Neural progenitor cell (in vitro differentiated cells): ENCODE data around the gene AGTRAP. TPM values are rescaled to one million over a fixed set of nuclear protein-coding genes. Genes with fewer than 3 reads are reported as not detected.

ENCODE experiments used
- DNase-seq: peaks from one replicate; pipeline ENCODE4 v3.0.0-alpha.2; 2016; ENCODE audit warnings: low spot score
- H2AFZ ChIP-seq: fragments of 200-600 bp; sonication (generic); replicated peaks from 2 replicates; pipeline ENCODE4 v1.6.1; 2016; ENCODE audit warnings: antibody characterized with exemption
- H3F3A ChIP-seq: fragments of 200-600 bp; sonication (generic); 2 replicates; pipeline ENCODE4 v1.6.1; 2016; ENCODE audit warnings: antibody characterized with exemption, low read depth
- H3K27ac ChIP-seq: fragments of 200-600 bp; sonication (generic); 2 replicates; pipeline ENCODE4 v1.5.1; 2016; ENCODE audit warnings: mild to moderate bottlenecking
- H3K27me3 ChIP-seq: fragments of 200-600 bp; sonication (generic); 2 replicates; pipeline ENCODE4 v1.6.1; 2016; ENCODE audit warnings: mild to moderate bottlenecking, moderate library complexity
- H3K36me3 ChIP-seq: fragments of 200-600 bp; sonication (generic); 2 replicates; pipeline ENCODE4 v1.5.1; 2016
- H3K4me1 ChIP-seq: fragments of 200-600 bp; sonication (generic); 2 replicates; pipeline ENCODE4 v1.6.1; 2016; ENCODE audit warnings: mixed run types
- H3K4me2 ChIP-seq: fragments of 200-600 bp; sonication (generic); 2 replicates; pipeline ENCODE4 v1.6.1; 2016
- H3K4me3 ChIP-seq: fragments of 200-600 bp; sonication (generic); 2 replicates; pipeline ENCODE4 v1.5.1; 2016
- H3K79me2 ChIP-seq: fragments of 200-600 bp; sonication (generic); 2 replicates; pipeline ENCODE4 v1.6.1; 2016; ENCODE audit warnings: low read depth
- H3K9ac ChIP-seq: fragments of 200-600 bp; sonication (generic); 2 replicates; pipeline ENCODE4 v1.6.1; 2016
- H3K9me3 ChIP-seq: fragments of 200-600 bp; sonication (generic); 2 replicates; pipeline ENCODE4 v1.5.1; 2016; ENCODE audit warnings: low read depth
- H4K20me1 ChIP-seq: fragments of 200-600 bp; sonication (generic); 2 replicates; pipeline ENCODE4 v1.6.1; 2016; ENCODE audit warnings: low read depth
- H3K27ac Mint-ChIP-seq: 3 replicates; pipeline ENCODE4 v1.8.0; 2021; ENCODE audit warnings: mixed read lengths
- H3K27me3 Mint-ChIP-seq: 2 replicates; pipeline ENCODE4 v1.8.0; 2022; ENCODE audit warnings: low read depth, mild to moderate bottlenecking, inconsistent platforms, moderate library complexity, mixed read lengths; ENCODE audit not compliant: insufficient read depth
- H3K36me3 Mint-ChIP-seq: 3 replicates; pipeline ENCODE4 v1.8.0; 2021; ENCODE audit warnings: mixed read lengths
- H3K4me1 Mint-ChIP-seq: 3 replicates; pipeline ENCODE4 v1.8.0; 2021; ENCODE audit warnings: mixed read lengths
- H3K4me3 Mint-ChIP-seq: 3 replicates; pipeline ENCODE4 v1.8.0; 2021; ENCODE audit warnings: mild to moderate bottlenecking, moderate library complexity, mixed read lengths
- H3K9me3 Mint-ChIP-seq: 3 replicates; pipeline ENCODE4 v1.8.0; 2020; ENCODE audit warnings: mixed read lengths
- CTCF ChIP-seq: fragments of 200-600 bp; sonication (generic); IDR thresholded peaks from 2 replicates; pipeline ENCODE4 v1.5.1; 2017; ENCODE audit warnings: antibody characterized with exemption, mild to moderate bottlenecking
- EZH2 ChIP-seq: fragments of 200-600 bp; sonication (generic); IDR thresholded peaks from 2 replicates; pipeline ENCODE4 v1.6.1; 2017; ENCODE audit warnings: antibody characterized with exemption, mild to moderate bottlenecking, moderate library complexity
- EZH2phosphoT487 ChIP-seq: fragments of 200-600 bp; sonication (generic); IDR thresholded peaks from 2 replicates; pipeline ENCODE4 v1.6.1; 2017; ENCODE audit warnings: antibody characterized with exemption
- total RNA-seq: library from RNA; depleted of rRNA; stranded (reverse); fragments of >200 nt; gene quantifications from 2 replicates; pipeline ENCODE4 v1.2.3, GENCODE V29; 2015; ENCODE audit warnings: low replicate concordance

Gene AGTRAP
- total RNA-seq, 1 donor from 2014 or later, result 12.4 TPM

- Mint-ChIP-seq H3K9me3 (peaks cover 10% of the 10 kb centered on the region), H3K27ac (peak overlapping the region; percentile 93)
- H3K27ac ChIP-seq, result peak overlapping the region; percentile 67
Measured at GRCh38 chr1:11752359-11753088, 16.6 kb downstream of the AGTRAP start.

GRCh38 chr1:11753555-11754208, 17.7 kb downstream of the AGTRAP start:
- Histone ChIP-seq H3K36me3 (no peaks in the 10 kb centered on the region), H3K4me1 (peaks cover 14% of the 10 kb centered on the region), H3K79me2 (no peaks in the 10 kb centered on the region), H2AFZ (no peak overlapping the region), H3K9me3 (no peaks in the 10 kb centered on the region), H3F3A (no peaks in the 10 kb centered on the region), H3K9ac (no peak overlapping the region), H3K4me3 (no peak overlapping the region), H4K20me1 (no peaks in the 10 kb centered on the region), H3K4me2 (peak overlapping the region; percentile 63), H3K27ac (no peak overlapping the region), H3K27me3 (no peaks in the 10 kb centered on the region)
- Mint-ChIP-seq H3K27ac (peak overlapping the region; percentile 92), H3K4me3 (no peak overlapping the region), H3K4me1 (peaks cover 31% of the 10 kb centered on the region), H3K27me3 (peaks cover 8% of the 10 kb centered on the region), H3K36me3 (no peaks in the 10 kb centered on the region), H3K9me3 (peaks cover 10% of the 10 kb centered on the region)
- DNase-seq, result peak; percentile 28
- TF ChIP-seq CTCF (no peak), EZH2 (no peak), EZH2phosphoT487 (no peak)

More at GRCh38 chr1:11752359-11753088, 16.6 kb downstream of the AGTRAP start:
- H3K27me3 ChIP-seq, result no peaks in the 10 kb centered on the region
- H3K27me3 Mint-ChIP-seq, result peaks cover 8% of the 10 kb centered on the region
- no peak overlapping the region for H2AFZ ChIP-seq
- H3K36me3 Mint-ChIP-seq, result no peaks in the 10 kb centered on the region
- no peak overlapping the region for H3K9ac ChIP-seq
- peak; percentile 52 for DNase-seq
- no peaks in the 10 kb centered on the region for H3K36me3 ChIP-seq
- peaks cover 14% of the 10 kb centered on the region for H3K4me1 ChIP-seq
- TF ChIP-seq EZH2 (no peak), CTCF (no peak), EZH2phosphoT487 (no peak)
- H3K4me3 Mint-ChIP-seq, result peak overlapping the region; percentile 67
- no peak overlapping the region for H3K4me3 ChIP-seq
- no peaks in the 10 kb centered on the region for H3K9me3 ChIP-seq
- peaks cover 31% of the 10 kb centered on the region for H3K4me1 Mint-ChIP-seq
- peak overlapping the region; percentile 63 for H3K4me2 ChIP-seq
- H3K79me2 ChIP-seq, result no peaks in the 10 kb centered on the region
- H3F3A ChIP-seq, result no peaks in the 10 kb centered on the region
- no peaks in the 10 kb centered on the region for H4K20me1 ChIP-seq

- Histone ChIP-seq H3K79me2 (no peaks in the 10 kb centered on the region), H3K4me2 (no peak overlapping the region), H2AFZ (no peak overlapping the region), H3K9ac (no peak overlapping the region), H3F3A (peaks cover 7% of the 10 kb centered on the region), H3K4me1 (peaks cover 16% of the 10 kb centered on the region), H3K4me3 (no peak overlapping the region), H3K27ac (no peak overlapping the region), H3K36me3 (no peaks in the 10 kb centered on the region), H4K20me1 (no peaks in the 10 kb centered on the region), H3K27me3 (peaks cover 33% of the 10 kb centered on the region), H3K9me3 (no peaks in the 10 kb centered on the region)
- no peak for DNase-seq
- Mint-ChIP-seq H3K36me3 (no peaks in the 10 kb centered on the region), H3K9me3 (peaks cover 10% of the 10 kb centered on the region), H3K27me3 (peaks cover 20% of the 10 kb centered on the region), H3K4me1 (peaks cover 28% of the 10 kb centered on the region), H3K27ac (no peak overlapping the region), H3K4me3 (no peak overlapping the region)
- TF ChIP-seq CTCF, result no peak
- no peak for TF ChIP-seq EZH2
- TF ChIP-seq EZH2phosphoT487, result no peak
Measured at GRCh38 chr1:11757047-11757446, 21.1 kb downstream of the AGTRAP start.
